ENCODE measurements around the gene CEP89. TPM values are rescaled to one million over a fixed set of nuclear protein-coding genes. Genes with fewer than 3 reads are reported as not detected.
"Not testable (repeated sequence)": the region's sequence is repeated elsewhere in the genome, so short reads cannot be mapped to it uniquely, and the experiment has no call there.

CEP89 gene
- polyA plus RNA-seq, 3 donors, result 4.9 to 8.5 (median 7.5) TPM

- H3K27ac ChIP-seq (ENCODE audit: low read depth, low read length), result no peak overlapping the region
- 84 to 87% (median 86%) methylated on average over 34 to 35 of the region's 35 CpGs for WGBS, 3 donors
Observed at GRCh38 chr19:32864318-32865007, 107.3 kb downstream of the CEP89 start.

GRCh38 chr19:32863841-32864240, 107.9 kb downstream of the CEP89 start:
- WGBS, 3 donors, result 88 to 90% (median 90%) methylated on average over 13 of the region's 13 CpGs
- H3K27ac ChIP-seq (ENCODE audit: low read depth, low read length), result no peak overlapping the region

GRCh38 chr19:32863301-32863700, 108.5 kb downstream of the CEP89 start:
- no peak overlapping the region for H3K27ac ChIP-seq (ENCODE audit: low read depth, low read length)
- 93 to 95% (median 95%) methylated on average over 8 of the region's 8 CpGs for WGBS, 3 donors

GRCh38 chr19:32862741-32863140, 109.0 kb downstream of the CEP89 start:
- no peak overlapping the region for H3K27ac ChIP-seq (ENCODE audit: low read depth, low read length)
- 93 to 96% (median 96%) methylated on average over 14 of the region's 14 CpGs for WGBS, 3 donors

- WGBS, 3 donors, result 90 to 93% (median 92%) methylated on average over 19 of the region's 19 CpGs
- H3K27ac ChIP-seq (ENCODE audit: low read depth, low read length), result no peak overlapping the region
Observed at GRCh38 chr19:32862173-32862572, 109.6 kb downstream of the CEP89 start.

- no peak overlapping the region for H3K27ac ChIP-seq (ENCODE audit: low read depth, low read length)
- WGBS, 3 donors, result 98 to 99% (median 98%) methylated on average over 3 of the region's 3 CpGs
Observed at GRCh38 chr19:32861596-32861995, 110.2 kb downstream of the CEP89 start.

GRCh38 chr19:32859591-32859990, 112.2 kb downstream of the CEP89 start:
- 95 to 96% (median 95%) methylated on average over 19 of the region's 19 CpGs for WGBS, 3 donors
- H3K27ac ChIP-seq (ENCODE audit: low read depth, low read length), result no peak overlapping the region

- WGBS, 3 donors, result 94 to 96% (median 95%) methylated on average over 10 of the region's 10 CpGs
Observed at GRCh38 chr19:32858559-32858958, 113.2 kb downstream of the CEP89 start.

GRCh38 chr19:32858155-32858554, 113.6 kb downstream of the CEP89 start:
- 86 to 93% (median 92%) methylated on average over 13 of the region's 13 CpGs for WGBS, 3 donors
- H3K27ac ChIP-seq (ENCODE audit: low read depth, low read length), result no peak overlapping the region

More at GRCh38 chr19:32858559-32858958, 113.2 kb downstream of the CEP89 start:
- H3K27ac ChIP-seq (ENCODE audit: low read depth, low read length), result no peak overlapping the region

GRCh38 chr19:32857584-32857983, 114.2 kb downstream of the CEP89 start:
- 91 to 94% (median 92%) methylated on average over 5 of the region's 5 CpGs for WGBS, 3 donors
- H3K27ac ChIP-seq (ENCODE audit: low read depth, low read length), result no peak overlapping the region

- 93 to 99% (median 96%) methylated on average over 7 of the region's 7 CpGs for WGBS, 3 donors
- not testable (repeated sequence) for H3K27ac ChIP-seq (ENCODE audit: low read depth, low read length)
Observed at GRCh38 chr19:32856818-32857217, 114.9 kb downstream of the CEP89 start.

- H3K27ac ChIP-seq (ENCODE audit: low read depth, low read length), result no peak overlapping the region
- WGBS, 3 donors, result 94 to 97% (median 95%) methylated on average over 6 of the region's 6 CpGs
Observed at GRCh38 chr19:32852216-32852615, 119.5 kb downstream of the CEP89 start.

GRCh38 chr19:32848035-32848434, 123.7 kb downstream of the CEP89 start:
- 33% methylated on average over 1 of the region's 2 CpGs; no CpG with 5 or more reads in 2 of the 3 donors for WGBS, 3 donors

GRCh38 chr19:32843716-32844245, 128.0 kb downstream of the CEP89 start:
- 91 to 96% (median 95%) methylated on average over 19 of the region's 19 CpGs for WGBS, 3 donors
- H3K27ac ChIP-seq (ENCODE audit: low read depth, low read length), result no peak overlapping the region

More at GRCh38 chr19:32848035-32848434, 123.7 kb downstream of the CEP89 start:
- H3K27ac ChIP-seq (ENCODE audit: low read depth, low read length), result not testable (repeated sequence)

- WGBS, 3 donors, result 76 to 84% (median 80%) methylated on average over 8 of the region's 8 CpGs
- no peak overlapping the region for H3K27ac ChIP-seq (ENCODE audit: low read depth, low read length)
Observed at GRCh38 chr19:32842061-32842460, 129.7 kb downstream of the CEP89 start.

- H3K27ac ChIP-seq (ENCODE audit: low read depth, low read length), result no peak overlapping the region
- 75 to 80% (median 79%) methylated on average over 7 of the region's 7 CpGs for WGBS, 3 donors
Observed at GRCh38 chr19:32837531-32837930, 134.2 kb downstream of the CEP89 start.

- not testable (repeated sequence) for H3K27ac ChIP-seq (ENCODE audit: low read depth, low read length)
- WGBS, 3 donors, result 89 to 92% (median 91%) methylated on average over 7 of the region's 7 CpGs
Observed at GRCh38 chr19:32833388-32833787, 138.4 kb downstream of the CEP89 start.

GRCh38 chr19:32832825-32833224, 138.9 kb downstream of the CEP89 start:
- H3K27ac ChIP-seq (ENCODE audit: low read depth, low read length), result not testable (repeated sequence)
- 89 to 92% (median 91%) methylated on average over 7 of the region's 7 CpGs for WGBS, 3 donors

GRCh38 chr19:32832094-32832493, 139.7 kb downstream of the CEP89 start:
- not testable (repeated sequence) for H3K27ac ChIP-seq (ENCODE audit: low read depth, low read length)
- WGBS, 3 donors, result 90 to 96% (median 95%) methylated on average over 12 of the region's 12 CpGs

- H3K27ac ChIP-seq (ENCODE audit: low read depth, low read length), result no peak overlapping the region
- WGBS, 3 donors, result 85 to 90% (median 87%) methylated on average over 5 of the region's 5 CpGs
Observed at GRCh38 chr19:32831611-32832010, 140.1 kb downstream of the CEP89 start.
